IMR-90 (cell line): ENCODE results near the gene BCL11A.

Source experiments
- BHLHE40 ChIP-seq: fragments of 150-350 bp; IDR thresholded peaks from 2 replicates; pipeline ENCODE4 v1.6.1; 2016; ENCODE audit warnings: mild to moderate bottlenecking, low read depth, low read length
- CEBPB ChIP-seq: IDR thresholded peaks from 2 replicates; pipeline ENCODE4 v1.6.1; 2012; ENCODE audit warnings: low read depth, low read length, improper control_type of control experiment
- CTCF ChIP-seq: conservative IDR thresholded peaks from 2 replicates; pipeline ENCODE4 v1.5.1; 2012; ENCODE audit warnings: mild to moderate bottlenecking, low read depth, low read length, improper control_type of control experiment
- FOS ChIP-seq: fragments of 150-350 bp; IDR thresholded peaks from 2 replicates; pipeline ENCODE4 v1.6.1; 2016; ENCODE audit warnings: low read depth, low read length
- MAFK ChIP-seq: IDR thresholded peaks from 2 replicates; pipeline ENCODE4 v1.6.1; 2012; ENCODE audit warnings: low read depth, low read length, improper control_type of control experiment
- MAZ ChIP-seq: IDR thresholded peaks from 2 replicates; pipeline ENCODE4 v1.6.1; 2012; ENCODE audit warnings: low read depth, mild to moderate bottlenecking, low read length, improper control_type of control experiment, moderate library complexity, borderline replicate concordance
- POLR2A ChIP-seq: IDR thresholded peaks from 2 replicates; pipeline ENCODE4 v1.6.1; 2012; ENCODE audit warnings: mild to moderate bottlenecking, low read depth, low read length
- RAD21 ChIP-seq: IDR thresholded peaks from 2 replicates; pipeline ENCODE4 v1.6.1; 2012; ENCODE audit warnings: low read length, improper control_type of control experiment
- SMC3 ChIP-seq: fragments of 150-350 bp; IDR thresholded peaks from 2 replicates; pipeline ENCODE4 v1.6.1; 2016; ENCODE audit warnings: low read depth, mild to moderate bottlenecking, antibody characterized with exemption, low read length, moderate library complexity
- TF ChIP-seq, protein P1 (sequence below): fragments of 150-350 bp; IDR thresholded peaks from 2 replicates; pipeline ENCODE4 v1.6.1; 2017; ENCODE audit warnings: mild to moderate bottlenecking, antibody characterized with exemption, low read length, low read depth

- no peak for TF ChIP-seq POLR2A
- no peak for TF ChIP-seq CTCF
- no peak for TF ChIP-seq MAZ
- no peak for TF ChIP-seq SMC3
- TF ChIP-seq MAFK, result no peak
- TF ChIP-seq, protein P1, sequence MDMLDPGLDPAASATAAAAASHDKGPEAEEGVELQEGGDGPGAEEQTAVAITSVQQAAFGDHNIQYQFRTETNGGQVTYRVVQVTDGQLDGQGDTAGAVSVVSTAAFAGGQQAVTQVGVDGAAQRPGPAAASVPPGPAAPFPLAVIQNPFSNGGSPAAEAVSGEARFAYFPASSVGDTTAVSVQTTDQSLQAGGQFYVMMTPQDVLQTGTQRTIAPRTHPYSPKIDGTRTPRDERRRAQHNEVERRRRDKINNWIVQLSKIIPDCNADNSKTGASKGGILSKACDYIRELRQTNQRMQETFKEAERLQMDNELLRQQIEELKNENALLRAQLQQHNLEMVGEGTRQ, result no peak
- TF ChIP-seq CEBPB, result no peak
- TF ChIP-seq BHLHE40, result no peak
- TF ChIP-seq FOS, result no peak
- TF ChIP-seq RAD21, result no peak
Measured at GRCh38 chr2:60442608-60443007, 110.8 kb downstream of the BCL11A start.
